HG03097 (cell line): ENCODE data around the gene EPB41L3.

ENCODE experiments used
- ATAC-seq: cut with Tn5 transposase; IDR thresholded peaks from one replicate; pipeline ENCODE4 v1.9.1; 2021; ENCODE audit not compliant: unreplicated experiment, low FRiP score

Gene EPB41L3

GRCh38 chr18:5419030-5419429, 124.8 kb downstream of the EPB41L3 start:
- no peak for ATAC-seq

- no peak for ATAC-seq
Measured at GRCh38 chr18:5417342-5417741, 126.5 kb downstream of the EPB41L3 start.

- no peak for ATAC-seq
Measured at GRCh38 chr18:5416112-5416511, 127.7 kb downstream of the EPB41L3 start.

GRCh38 chr18:5415665-5416064, 128.1 kb downstream of the EPB41L3 start:
- no peak for ATAC-seq

GRCh38 chr18:5415031-5415430, 128.8 kb downstream of the EPB41L3 start:
- ATAC-seq = no peak

- no peak for ATAC-seq
Measured at GRCh38 chr18:5414546-5414945, 129.3 kb downstream of the EPB41L3 start.

- no peak for ATAC-seq
Measured at GRCh38 chr18:5413447-5413846, 130.3 kb downstream of the EPB41L3 start.

- no peak for ATAC-seq
Measured at GRCh38 chr18:5410582-5410981, 133.2 kb downstream of the EPB41L3 start.

GRCh38 chr18:5398269-5398668, 145.5 kb downstream of the EPB41L3 start:
- no peak for ATAC-seq

- ATAC-seq = no peak
Measured at GRCh38 chr18:5397102-5397501, 146.7 kb downstream of the EPB41L3 start.

GRCh38 chr18:5395860-5396448, 147.8 kb downstream of the EPB41L3 start:
- no peak for ATAC-seq

- no peak for ATAC-seq
Measured at GRCh38 chr18:5393779-5394178, 150.0 kb downstream of the EPB41L3 start.

GRCh38 chr18:5391409-5391808, 152.4 kb downstream of the EPB41L3 start:
- no peak for ATAC-seq

- no peak for ATAC-seq
Measured at GRCh38 chr18:5389356-5389755, 154.4 kb downstream of the EPB41L3 start.

- ATAC-seq = no peak
Measured at GRCh38 chr18:5388896-5389295, 154.9 kb downstream of the EPB41L3 start.

- no peak for ATAC-seq
Measured at GRCh38 chr18:5380586-5380985, 163.2 kb downstream of the EPB41L3 start.

- ATAC-seq = no peak
Measured at GRCh38 chr18:5376986-5377385, 166.8 kb downstream of the EPB41L3 start.

- no peak for ATAC-seq
Measured at GRCh38 chr18:5370332-5370731, 173.5 kb downstream of the EPB41L3 start.

GRCh38 chr18:5369513-5369912, 174.3 kb downstream of the EPB41L3 start:
- ATAC-seq = no peak

GRCh38 chr18:5365443-5365842, 178.4 kb downstream of the EPB41L3 start:
- ATAC-seq = no peak

- ATAC-seq = no peak
Measured at GRCh38 chr18:5350636-5351035, 193.2 kb downstream of the EPB41L3 start.
